PC-9 (cell line): ENCODE measurements around the gene EDA. TPM values are rescaled to one million over a fixed set of nuclear protein-coding genes. Genes with fewer than 3 reads are reported as not detected.

Source experiments
- BruUV-seq: library from RNA; stranded (reverse); fragments of 400-500 nt; replicated peaks from 2 replicates; lab custom pipeline; 2021; lab: Mats Ljungman, UMichigan
- CTCF ChIA-PET: fragments of 300-600 bp; sonication (Branson Sonifier 250); formaldehyde crosslinking; loops from one replicate; lab custom pipeline; 2022; ENCODE audit warnings: antibody characterized with exemption; lab: Charles Lee
- POLR2A ChIA-PET: fragments of 300-600 bp; sonication (Branson Sonifier 250); formaldehyde crosslinking; loops from one replicate; lab custom pipeline; 2022; ENCODE audit warnings: antibody characterized with exemption; ENCODE audit not compliant: unreplicated experiment; lab: Charles Lee
- DNase-seq, 2 experiments: peaks; one replicate each; pipeline versions ENCODE4 v3.0.0 to v3.0.0-alpha.2; 2015 to 2022; ENCODE audit warnings: mixed read lengths in 1 of 2
- H2AFZ ChIP-seq: fragments of 200-600 bp; sonication (generic); 2 replicates; pipeline ENCODE4 v1.8.1; 2017; ENCODE audit warnings: antibody characterized with exemption
- H3F3A ChIP-seq: fragments of 200-600 bp; sonication (generic); 2 replicates; pipeline ENCODE4 v1.8.1; 2017; ENCODE audit warnings: antibody characterized with exemption, mild to moderate bottlenecking, low read depth; ENCODE audit not compliant: insufficient read depth
- H3K27ac ChIP-seq: fragments of 200-600 bp; sonication (generic); 2 replicates; pipeline ENCODE4 v1.6.1; 2016; ENCODE audit warnings: mixed run types
- H3K27me3 ChIP-seq: fragments of 200-600 bp; sonication (generic); 2 replicates; pipeline ENCODE4 v1.6.1; 2016; ENCODE audit warnings: low read depth, mixed run types; ENCODE audit not compliant: insufficient read depth
- H3K36me3 ChIP-seq: fragments of 200-600 bp; sonication (generic); 2 replicates; pipeline ENCODE4 v1.6.1; 2016; ENCODE audit warnings: low read depth, mixed run types
- H3K4me1 ChIP-seq: fragments of 200-600 bp; sonication (generic); replicated peaks from 2 replicates; pipeline ENCODE4 v1.6.1; 2016; ENCODE audit warnings: mixed run types; ENCODE audit not compliant: insufficient read depth
- H3K4me2 ChIP-seq: fragments of 200-600 bp; sonication (generic); 2 replicates; pipeline ENCODE4 v1.6.1; 2017; ENCODE audit warnings: mixed run types
- H3K4me3 ChIP-seq: fragments of 200-600 bp; sonication (generic); 2 replicates; pipeline ENCODE4 v1.6.1; 2016; ENCODE audit warnings: mixed run types
- H3K79me2 ChIP-seq: fragments of 200-600 bp; sonication (generic); 2 replicates; pipeline ENCODE4 v1.6.1; 2017; ENCODE audit warnings: low read depth, mixed run types
- H3K9me2 ChIP-seq: fragments of 200-600 bp; sonication (generic); 2 replicates; pipeline ENCODE4 v1.8.1; 2017; ENCODE audit warnings: mild to moderate bottlenecking; ENCODE audit not compliant: insufficient read depth
- H3K9me3 ChIP-seq: fragments of 200-600 bp; sonication (generic); 2 replicates; pipeline ENCODE4 v1.8.1; 2016; ENCODE audit warnings: low read depth; ENCODE audit not compliant: insufficient read depth
- H4K20me1 ChIP-seq: fragments of 200-600 bp; sonication (generic); 2 replicates; pipeline ENCODE4 v1.8.1; 2017; ENCODE audit not compliant: insufficient read depth
- EZH2 ChIP-seq: fragments of 200-600 bp; sonication (generic); IDR thresholded peaks from 2 replicates; pipeline ENCODE4 v1.8.0; 2017; ENCODE audit warnings: antibody characterized with exemption, low read depth
- intact Hi-C: fragments of 100-400 bp; cut with micrococcal nuclease; formaldehyde crosslinking; loops from one replicate; pipeline ENCODE4 v1.10.0; 2022; ENCODE audit not compliant: unreplicated experiment
- total RNA-seq: library from RNA; stranded (reverse); gene quantifications from 2 replicates; pipeline ENCODE4 v1.2.3, GENCODE V29; 2021
- TF ChIP-seq, protein P1 (sequence below): fragments of 200-600 bp; sonication (generic); conservative IDR thresholded peaks from 2 replicates; pipeline ENCODE4 v1.6.1; 2017; ENCODE audit warnings: mixed run types, antibody characterized with exemption, mild to moderate bottlenecking, moderate library complexity

EDA gene
- total RNA-seq, 1 experiment from 2014 or later = not detected

DNA sequence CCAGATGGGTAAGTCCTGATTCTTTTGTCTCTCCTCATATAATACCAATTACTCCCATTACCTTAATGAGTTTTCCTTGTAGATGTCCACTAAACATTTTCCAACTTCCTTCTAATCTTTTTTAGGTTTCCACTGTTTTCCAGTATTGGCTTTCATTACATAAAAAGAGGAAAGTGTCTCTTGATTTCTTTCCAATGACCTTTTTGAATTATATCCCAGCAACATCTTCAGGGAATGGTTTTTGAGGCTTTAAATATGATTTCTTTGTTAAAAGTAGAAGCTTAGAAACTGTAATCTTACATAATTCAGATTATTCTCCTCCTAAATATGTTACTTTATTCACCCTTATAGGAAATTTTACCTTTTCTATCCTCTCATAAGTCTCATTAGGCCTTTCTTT, 298.9 kb downstream of the EDA start:
- Histone ChIP-seq H3K4me3 (no peak overlapping the region), H3K9me3 (no peaks in the 10 kb centered on the region), H3K27ac (no peak overlapping the region), H3K9me2 (no peaks in the 10 kb centered on the region), H3F3A (no peaks in the 10 kb centered on the region), H3K27me3 (no peaks in the 10 kb centered on the region), H4K20me1 (no peaks in the 10 kb centered on the region), H3K4me1 (no peaks in the 10 kb centered on the region), H3K36me3 (no peaks in the 10 kb centered on the region), H3K4me2 (no peak overlapping the region), H2AFZ (no peak overlapping the region), H3K79me2 (no peaks in the 10 kb centered on the region)
- ChIA-PET CTCF (no interaction called here), POLR2A (no interaction called here)
- intact Hi-C loops = no loop called here
- DNase-seq = no peak
- BruUV-seq = no TSS peak
- TF ChIP-seq EZH2 = no peak
- TF ChIP-seq, protein P1, sequence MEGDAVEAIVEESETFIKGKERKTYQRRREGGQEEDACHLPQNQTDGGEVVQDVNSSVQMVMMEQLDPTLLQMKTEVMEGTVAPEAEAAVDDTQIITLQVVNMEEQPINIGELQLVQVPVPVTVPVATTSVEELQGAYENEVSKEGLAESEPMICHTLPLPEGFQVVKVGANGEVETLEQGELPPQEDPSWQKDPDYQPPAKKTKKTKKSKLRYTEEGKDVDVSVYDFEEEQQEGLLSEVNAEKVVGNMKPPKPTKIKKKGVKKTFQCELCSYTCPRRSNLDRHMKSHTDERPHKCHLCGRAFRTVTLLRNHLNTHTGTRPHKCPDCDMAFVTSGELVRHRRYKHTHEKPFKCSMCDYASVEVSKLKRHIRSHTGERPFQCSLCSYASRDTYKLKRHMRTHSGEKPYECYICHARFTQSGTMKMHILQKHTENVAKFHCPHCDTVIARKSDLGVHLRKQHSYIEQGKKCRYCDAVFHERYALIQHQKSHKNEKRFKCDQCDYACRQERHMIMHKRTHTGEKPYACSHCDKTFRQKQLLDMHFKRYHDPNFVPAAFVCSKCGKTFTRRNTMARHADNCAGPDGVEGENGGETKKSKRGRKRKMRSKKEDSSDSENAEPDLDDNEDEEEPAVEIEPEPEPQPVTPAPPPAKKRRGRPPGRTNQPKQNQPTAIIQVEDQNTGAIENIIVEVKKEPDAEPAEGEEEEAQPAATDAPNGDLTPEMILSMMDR = no peak

DNA sequence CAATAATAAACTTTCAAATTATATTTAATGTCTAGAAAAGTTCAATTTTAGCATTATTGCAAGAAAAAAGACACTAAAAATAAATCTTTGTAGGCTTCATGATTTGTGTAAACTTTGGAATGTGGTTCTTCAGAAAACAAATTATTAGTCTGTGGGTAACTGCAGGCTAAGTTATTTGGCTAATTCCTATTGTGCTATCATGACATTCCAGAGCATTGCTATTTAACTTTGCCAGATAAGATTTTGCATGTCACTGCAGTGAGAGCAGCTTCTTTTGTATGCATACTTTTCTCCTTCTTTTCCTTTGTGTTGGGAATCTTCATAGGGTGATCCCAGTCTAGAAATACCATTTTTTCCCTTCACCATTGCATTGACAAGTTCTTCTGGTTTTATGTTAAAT, 303.8 kb downstream of the EDA start:
- Histone ChIP-seq H3K4me2 (no peak overlapping the region), H2AFZ (no peak overlapping the region), H4K20me1 (no peaks in the 10 kb centered on the region), H3K9me2 (no peaks in the 10 kb centered on the region), H3F3A (no peaks in the 10 kb centered on the region), H3K36me3 (no peaks in the 10 kb centered on the region), H3K4me1 (no peaks in the 10 kb centered on the region), H3K4me3 (no peak overlapping the region), H3K79me2 (no peaks in the 10 kb centered on the region), H3K9me3 (no peaks in the 10 kb centered on the region), H3K27me3 (no peaks in the 10 kb centered on the region), H3K27ac (no peak overlapping the region)
- no peak for DNase-seq
- no peak for TF ChIP-seq EZH2
- TF ChIP-seq, protein P1 = no peak
- intact Hi-C loops = no loop called here
- ChIA-PET CTCF (no interaction called here), POLR2A (no interaction called here)
- no TSS peak for BruUV-seq

DNA sequence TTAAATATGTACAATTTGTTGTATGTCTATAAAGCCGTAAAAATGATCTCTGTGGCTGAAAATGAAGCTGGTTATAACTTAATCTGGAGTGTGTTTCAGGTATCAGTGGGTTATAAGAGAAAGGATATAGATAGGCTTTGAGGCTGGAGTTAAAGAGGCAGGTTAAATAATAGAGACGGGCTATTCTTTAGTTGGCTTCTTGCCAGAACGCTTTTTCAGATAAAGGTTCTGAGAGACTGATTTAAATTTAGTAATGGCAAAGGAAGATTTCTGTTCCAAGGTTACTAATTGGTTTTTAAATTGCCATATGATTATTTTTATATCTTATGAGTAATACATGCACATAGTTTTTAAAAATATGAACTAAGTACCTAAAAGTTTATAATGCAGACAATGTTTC, 316.4 kb downstream of the EDA start:
- TF ChIP-seq EZH2 = no peak
- TF ChIP-seq, protein P1 = no peak
- Histone ChIP-seq H3K4me3 (no peak overlapping the region), H3K9me2 (no peaks in the 10 kb centered on the region), H3F3A (no peaks in the 10 kb centered on the region), H3K79me2 (no peaks in the 10 kb centered on the region), H3K27ac (no peak overlapping the region), H2AFZ (no peak overlapping the region), H3K9me3 (no peaks in the 10 kb centered on the region), H3K27me3 (no peaks in the 10 kb centered on the region; the same call in 1 of the 2 replicates), H3K4me2 (no peak overlapping the region), H4K20me1 (no peaks in the 10 kb centered on the region), H3K36me3 (no peaks in the 10 kb centered on the region), H3K4me1 (no peaks in the 10 kb centered on the region)
- DNase-seq = no peak
- ChIA-PET POLR2A (no interaction called here), CTCF (no interaction called here)
- intact Hi-C loops = no loop called here
- BruUV-seq = no TSS peak
